ENCODE measurements around the gene MYPOP. TPM values are rescaled to one million over a fixed set of nuclear protein-coding genes. Genes with fewer than 3 reads are reported as not detected.

MYPOP gene
- total and polyA plus RNA-seq, 2 of the 13 experiments (the other 11 are each of a cell fraction or from before 2014, with no cell fraction given), result 2.3 to 2.7 TPM

- TF ChIP-seq ZHX2 (IDR thresholded peaks at IDR 0.05; ENCODE audit: low read depth), result no peak
- TF ChIP-seq ZHX2 (CRISPR knock-in tag; IDR thresholded peaks at IDR 0.05; ENCODE audit: borderline replicate concordance), result no peak
- peak; percentile 74 for TF ChIP-seq HOXA3 (CRISPR knock-in tag; IDR thresholded peaks at IDR 0.05)
- peak; percentile 62 for TF ChIP-seq GABPA (IDR thresholded peaks at IDR 0.05; ENCODE audit: low read depth, low read length)
- TF ChIP-seq GABPA (CRISPR knock-in tag; IDR thresholded peaks at IDR 0.05; ENCODE audit: low read depth), result peak; percentile 89
- peak; percentile 46 for TF ChIP-seq ZNF883 (CRISPR knock-in tag; IDR thresholded peaks at IDR 0.05; ENCODE audit: not compliant biosample characterization)
- TF ChIP-seq NCOA1 (CRISPR knock-in tag; IDR thresholded peaks at IDR 0.05), result no peak
- peak; percentile 84 for TF ChIP-seq RBFOX2 (IDR thresholded peaks at IDR 0.05; ENCODE audit: low read depth, low read length)
- TF ChIP-seq FLYWCH1 (CRISPR knock-in tag; IDR thresholded peaks at IDR 0.05), result 0 out of 2 replicates have a peak, but pooled peaks have one; percentile 38
- TF ChIP-seq NCOA2 (CRISPR knock-in tag; IDR thresholded peaks at IDR 0.05), result 0 out of 2 replicates have a peak, but pooled peaks have one; percentile 11
- TF ChIP-seq THAP11 (CRISPR knock-in tag; IDR thresholded peaks at IDR 0.05), result peak; percentile 94
- peak; percentile 87 for TF ChIP-seq HCFC1 (IDR thresholded peaks at IDR 0.05; ENCODE audit: low read depth, low read length)
- no peak for TF ChIP-seq ZNF101 (CRISPR knock-in tag; IDR thresholded peaks at IDR 0.05; ENCODE audit: borderline replicate concordance, low read depth)
- TF ChIP-seq, protein P1, sequence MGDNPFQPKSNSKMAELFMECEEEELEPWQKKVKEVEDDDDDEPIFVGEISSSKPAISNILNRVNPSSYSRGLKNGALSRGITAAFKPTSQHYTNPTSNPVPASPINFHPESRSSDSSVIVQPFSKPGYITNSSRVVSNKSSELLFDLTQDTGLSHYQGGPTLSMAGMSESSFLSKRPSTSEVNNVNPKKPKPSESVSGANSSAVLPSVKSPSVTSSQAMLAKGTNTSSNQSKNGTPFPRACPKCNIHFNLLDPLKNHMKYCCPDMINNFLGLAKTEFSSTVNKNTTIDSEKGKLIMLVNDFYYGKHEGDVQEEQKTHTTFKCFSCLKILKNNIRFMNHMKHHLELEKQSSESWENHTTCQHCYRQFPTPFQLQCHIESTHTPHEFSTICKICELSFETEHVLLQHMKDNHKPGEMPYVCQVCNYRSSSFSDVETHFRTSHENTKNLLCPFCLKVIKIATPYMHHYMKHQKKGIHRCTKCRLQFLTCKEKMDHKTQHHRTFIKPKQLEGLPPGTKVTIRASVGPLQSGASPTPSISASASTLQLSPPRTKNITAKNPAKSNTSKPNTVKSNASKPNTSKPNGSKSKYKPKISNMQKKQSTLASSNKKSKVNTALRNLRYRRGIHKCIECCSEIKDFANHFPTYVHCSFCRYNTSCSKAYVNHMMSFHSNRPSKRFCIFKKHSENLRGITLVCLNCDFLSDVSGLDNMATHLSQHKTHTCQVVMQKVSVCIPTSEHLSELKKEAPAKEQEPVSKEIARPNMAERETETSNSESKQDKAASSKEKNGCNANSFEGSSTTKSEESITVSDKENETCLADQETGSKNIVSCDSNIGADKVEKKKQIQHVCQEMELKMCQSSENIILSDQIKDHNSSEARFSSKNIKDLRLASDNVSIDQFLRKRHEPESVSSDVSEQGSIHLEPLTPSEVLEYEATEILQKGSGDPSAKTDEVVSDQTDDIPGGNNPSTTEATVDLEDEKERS (CRISPR knock-in tag; IDR thresholded peaks at IDR 0.05), result no peak
- TF ChIP-seq SUZ12 (IDR thresholded peaks at IDR 0.05; ENCODE audit: low read depth, low read length), result peak; percentile 67
- TF ChIP-seq ZNF572 (CRISPR knock-in tag; IDR thresholded peaks at IDR 0.05), result no peak
- no peak for TF ChIP-seq ISX (CRISPR knock-in tag; conservative IDR thresholded peaks at IDR 0.05)
- TF ChIP-seq, protein P2, sequence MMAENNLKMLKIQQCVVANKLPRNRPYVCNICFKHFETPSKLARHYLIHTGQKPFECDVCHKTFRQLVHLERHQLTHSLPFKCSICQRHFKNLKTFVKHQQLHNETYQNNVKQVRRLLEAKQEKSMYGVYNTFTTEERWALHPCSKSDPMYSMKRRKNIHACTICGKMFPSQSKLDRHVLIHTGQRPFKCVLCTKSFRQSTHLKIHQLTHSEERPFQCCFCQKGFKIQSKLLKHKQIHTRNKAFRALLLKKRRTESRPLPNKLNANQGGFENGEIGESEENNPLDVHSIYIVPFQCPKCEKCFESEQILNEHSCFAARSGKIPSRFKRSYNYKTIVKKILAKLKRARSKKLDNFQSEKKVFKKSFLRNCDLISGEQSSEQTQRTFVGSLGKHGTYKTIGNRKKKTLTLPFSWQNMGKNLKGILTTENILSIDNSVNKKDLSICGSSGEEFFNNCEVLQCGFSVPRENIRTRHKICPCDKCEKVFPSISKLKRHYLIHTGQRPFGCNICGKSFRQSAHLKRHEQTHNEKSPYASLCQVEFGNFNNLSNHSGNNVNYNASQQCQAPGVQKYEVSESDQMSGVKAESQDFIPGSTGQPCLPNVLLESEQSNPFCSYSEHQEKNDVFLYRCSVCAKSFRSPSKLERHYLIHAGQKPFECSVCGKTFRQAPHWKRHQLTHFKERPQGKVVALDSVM (CRISPR knock-in tag; IDR thresholded peaks at IDR 0.05), result peak; percentile 85
- peak; percentile 78 for TF ChIP-seq GATAD1 (CRISPR knock-in tag; IDR thresholded peaks at IDR 0.05)
- TF ChIP-seq GFI1 (CRISPR knock-in tag; IDR thresholded peaks at IDR 0.05; ENCODE audit: borderline replicate concordance), result 0 out of 2 replicates have a peak, but pooled peaks have one; percentile 3
Measured at GRCh38 chr19:45885556-45886426, 16.6 kb downstream of the MYPOP start, which contains the start of gene IRF2BP1 (continued).
